SK-N-SH (cell line): ENCODE data around the gene SDR9C7. TPM values are rescaled to one million over a fixed set of nuclear protein-coding genes. Genes with fewer than 3 reads are reported as not detected.

Experiments used
- CTCF ChIA-PET: fragments of 300-600, 350-600 bp; formaldehyde crosslinking; extraction: SDS; loops from one replicate; lab custom pipeline; 2021; lab: Yijun Ruan, JAX
- POLR2A ChIA-PET: fragments of 350-600 bp; sonication (Branson Sonifier 250); formaldehyde crosslinking; extraction: SDS; loops from one replicate; lab custom pipeline; 2020; ENCODE audit warnings: antibody characterized with exemption, inconsistent platforms; lab: Yijun Ruan, JAX
- DNase-seq: peaks from one replicate; pipeline ENCODE4 v3.0.0; 2012
- H2AFZ ChIP-seq: fragments of 200-600 bp; sonication (generic); 2 replicates; pipeline ENCODE4 v1.8.1; 2016; ENCODE audit warnings: antibody characterized with exemption, mild to moderate bottlenecking, low read depth
- H3F3A ChIP-seq: fragments of 200-600 bp; sonication (generic); replicated peaks from 2 replicates; pipeline ENCODE3; 2016; ENCODE audit warnings: antibody characterized with exemption, mild to moderate bottlenecking; ENCODE audit not compliant: insufficient read depth
- H3K27ac ChIP-seq, 2 experiments: fragments of 200-500 bp in 1 of 2; fragments of 200-600 bp in 1 of 2; sonication (Bioruptor generic) in 1 of 2; sonication (generic), shearing (Covaris generic) in 1 of 2; 2 replicates each; pipeline versions ENCODE4 v1.5.1 to v1.6.1; 2014 to 2016; ENCODE audit warnings: low read depth in 2 of 2, inconsistent platforms in 1 of 2, low read length in 1 of 2, mild to moderate bottlenecking in 1 of 2, mixed read lengths in 1 of 2
- H3K27me3 ChIP-seq: fragments of 200-600 bp; sonication (generic), shearing (Covaris generic); 2 replicates; pipeline ENCODE4 v1.6.1; 2016; ENCODE audit warnings: mixed run types; ENCODE audit not compliant: insufficient read depth
- H3K36me3 ChIP-seq, 2 experiments: fragments of 200-500 bp in 1 of 2; fragments of 200-600 bp in 1 of 2; sonication (Bioruptor generic) in 1 of 2; sonication (generic) in 1 of 2; replicated peaks in 1 of 2; 2 replicates each; pipeline versions ENCODE3 to v1.5.1; 2014 to 2016; ENCODE audit warnings: low read length in 1 of 2, mild to moderate bottlenecking in 1 of 2; ENCODE audit not compliant: insufficient read depth in 2 of 2, control insufficient read depth in 1 of 2
- H3K4me1 ChIP-seq, 2 experiments: fragments of 200-500 bp in 1 of 2; fragments of 200-600 bp in 1 of 2; sonication (Bioruptor generic) in 1 of 2; sonication (generic), shearing (Covaris generic) in 1 of 2; 2 replicates each; pipeline versions ENCODE4 v1.5.1 to v1.6.1; 2014 to 2016; ENCODE audit warnings: low read depth in 1 of 2, low read length in 1 of 2, mixed run types in 1 of 2; ENCODE audit not compliant: insufficient read depth in 2 of 2, control insufficient read depth in 1 of 2
- H3K4me2 ChIP-seq: fragments of 200-600 bp; sonication (generic), shearing (Covaris generic); 2 replicates; pipeline ENCODE4 v1.6.1; 2017; ENCODE audit warnings: mixed run types
- H3K4me3 ChIP-seq, 2 experiments: fragments of 200-500 bp in 1 of 2; fragments of 200-600 bp in 1 of 2; sonication (Bioruptor generic) in 1 of 2; sonication (generic), shearing (Covaris generic) in 1 of 2; 2 replicates each; pipeline versions ENCODE4 v1.5.1 to v1.8.1; 2014 to 2016; ENCODE audit warnings: low read depth in 2 of 2, inconsistent platforms in 1 of 2, low read length in 1 of 2, mild to moderate bottlenecking in 1 of 2, mixed read lengths in 1 of 2, moderate library complexity in 1 of 2
- H3K79me2 ChIP-seq: fragments of 200-600 bp; sonication (generic); 2 replicates; pipeline ENCODE4 v1.8.1; 2017; ENCODE audit warnings: mild to moderate bottlenecking; ENCODE audit not compliant: insufficient read depth
- H3K9ac ChIP-seq: fragments of 200-600 bp; sonication (generic); 2 replicates; pipeline ENCODE4 v1.6.1; 2017; ENCODE audit warnings: mixed run types
- H3K9me2 ChIP-seq: fragments of 200-600 bp; sonication (generic); 2 replicates; pipeline ENCODE4 v1.6.1; 2017; ENCODE audit warnings: mixed run types
- H3K9me3 ChIP-seq: fragments of 200-600 bp; sonication (generic); 2 replicates; pipeline ENCODE4 v1.6.1; 2017; ENCODE audit warnings: mixed run types, mild to moderate bottlenecking, moderate library complexity
- H4K20me1 ChIP-seq: fragments of 200-600 bp; sonication (generic); 2 replicates; pipeline ENCODE4 v1.6.1; 2017; ENCODE audit warnings: mild to moderate bottlenecking, mixed run types; ENCODE audit not compliant: insufficient read depth
- EP300 ChIP-seq, 2 experiments: IDR thresholded peaks; 2 replicates each; pipeline versions ENCODE4 v1.4.0 to v1.6.1; 2012; ENCODE audit warnings: borderline replicate concordance in 1 of 2, low read depth in 1 of 2, low read length in 1 of 2
- EZH2phosphoT487 ChIP-seq: fragments of 200-600 bp; sonication (generic); IDR thresholded peaks from 2 replicates; pipeline ENCODE4 v1.6.1; 2017; ENCODE audit warnings: low read depth, mixed run types, mild to moderate bottlenecking, antibody characterized with exemption, moderate library complexity, borderline replicate concordance
- FOXM1 ChIP-seq: IDR thresholded peaks from 2 replicates; pipeline ENCODE4 v1.4.0; 2012; ENCODE audit warnings: low read depth, mild to moderate bottlenecking
- JUND ChIP-seq: IDR thresholded peaks from 2 replicates; pipeline ENCODE4 v1.4.0; 2012
- MEF2A ChIP-seq: IDR thresholded peaks from 2 replicates; pipeline ENCODE4 v1.4.0; 2012; ENCODE audit warnings: low read depth, borderline replicate concordance
- MXI1 ChIP-seq: IDR thresholded peaks from 2 replicates; pipeline ENCODE4 v1.6.1; 2012; ENCODE audit warnings: mild to moderate bottlenecking, low read depth, low read length, improper control_type of control experiment
- NFIC ChIP-seq: IDR thresholded peaks from 2 replicates; pipeline ENCODE4 v1.4.0; 2012; ENCODE audit warnings: borderline replicate concordance
- POLR2AphosphoS5 ChIP-seq: IDR thresholded peaks from 2 replicates; pipeline ENCODE4 v1.6.1; 2012; ENCODE audit warnings: low read depth, low read length
- RAD21 ChIP-seq: IDR thresholded peaks from 2 replicates; pipeline ENCODE4 v1.6.1; 2012; ENCODE audit warnings: mild to moderate bottlenecking, low read length
- RCOR1 ChIP-seq: fragments of 150-350 bp; IDR thresholded peaks from 2 replicates; pipeline ENCODE4 v1.6.1; 2017; ENCODE audit warnings: antibody characterized with exemption, low read length
- RXRA ChIP-seq: IDR thresholded peaks from 2 replicates; pipeline ENCODE4 v1.4.0; 2012; ENCODE audit warnings: low read depth, mild to moderate bottlenecking, borderline replicate concordance
- SIN3A ChIP-seq: IDR thresholded peaks from 2 replicates; pipeline ENCODE4 v1.6.1; 2012; ENCODE audit warnings: low read depth, mild to moderate bottlenecking, low read length, moderate library complexity, borderline replicate concordance
- SMC3 ChIP-seq: IDR thresholded peaks from 2 replicates; pipeline ENCODE4 v1.6.1; 2012; ENCODE audit warnings: low read depth, low read length, improper control_type of control experiment
- TEAD4 ChIP-seq: IDR thresholded peaks from 2 replicates; pipeline ENCODE4 v1.4.0; 2012; ENCODE audit warnings: mild to moderate bottlenecking, borderline replicate concordance; ENCODE audit not compliant: insufficient read depth
- USF2 ChIP-seq: fragments of 150-350 bp; IDR thresholded peaks from 2 replicates; pipeline ENCODE4 v1.6.1; 2017; ENCODE audit warnings: antibody characterized with exemption, low read length, low read depth, borderline replicate concordance
- ZBTB33 ChIP-seq: IDR thresholded peaks from 2 replicates; pipeline ENCODE4 v1.4.0; 2012; ENCODE audit warnings: low read depth, borderline replicate concordance
- WGBS: methylation state at CpG from one replicate; pipeline ENCODE4 v1.1.6; 2017; ENCODE audit warnings: low lambda C conversion rate; 5-methylcytosine and 5-hydroxymethylcytosine counted together
- polyA plus RNA-seq, 3 experiments: library from polyadenylated mRNA; depleted of rRNA; stranded (reverse); fragments of >200 nt; gene quantifications; 2 replicates each; pipeline ENCODE4 v1.2.3, GENCODE V29; 2012
- TF ChIP-seq, protein P1 (sequence below): IDR thresholded peaks from 2 replicates; pipeline ENCODE4 v1.4.0; 2012; ENCODE audit warnings: low read depth
- TF ChIP-seq, protein P2 (sequence below): fragments of 200-600 bp; sonication (generic); IDR thresholded peaks from 2 replicates; pipeline ENCODE4 v1.6.1; 2017; ENCODE audit warnings: antibody characterized with exemption, mild to moderate bottlenecking, moderate library complexity
- TF ChIP-seq, protein P3 (sequence below): fragments of 150-350 bp; IDR thresholded peaks from 2 replicates; pipeline ENCODE4 v1.6.1; 2016; ENCODE audit warnings: mild to moderate bottlenecking, low read depth, low read length
- TF ChIP-seq, protein P4 (sequence below): IDR thresholded peaks from 2 replicates; pipeline ENCODE4 v1.4.0; 2012; ENCODE audit warnings: low read depth, borderline replicate concordance

SDR9C7 gene
- polyA plus RNA-seq, 1 of the 3 experiments (the other 2 are of a cell fraction): not detected

- H3K9me3 ChIP-seq: no peaks in the 10 kb centered on the region
- H3K4me3 ChIP-seq: no peak overlapping the region
- H3F3A ChIP-seq: no peaks in the 10 kb centered on the region
- 42% methylated on average over 3 of the region's 3 CpGs for WGBS
- no peaks in the 10 kb centered on the region for H3K4me1 ChIP-seq
- no peak overlapping the region for H3K27ac ChIP-seq
- no peaks in the 10 kb centered on the region; the same call in 1 of the 2 replicates for H3K27me3 ChIP-seq
- POLR2A ChIA-PET: no interaction called here
- TF ChIP-seq, protein P1, sequence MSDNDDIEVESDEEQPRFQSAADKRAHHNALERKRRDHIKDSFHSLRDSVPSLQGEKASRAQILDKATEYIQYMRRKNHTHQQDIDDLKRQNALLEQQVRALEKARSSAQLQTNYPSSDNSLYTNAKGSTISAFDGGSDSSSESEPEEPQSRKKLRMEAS: no peak
- TF ChIP-seq RCOR1: no peak
- no peak for TF ChIP-seq SIN3A
- no peak for TF ChIP-seq RAD21
- TF ChIP-seq, protein P2, sequence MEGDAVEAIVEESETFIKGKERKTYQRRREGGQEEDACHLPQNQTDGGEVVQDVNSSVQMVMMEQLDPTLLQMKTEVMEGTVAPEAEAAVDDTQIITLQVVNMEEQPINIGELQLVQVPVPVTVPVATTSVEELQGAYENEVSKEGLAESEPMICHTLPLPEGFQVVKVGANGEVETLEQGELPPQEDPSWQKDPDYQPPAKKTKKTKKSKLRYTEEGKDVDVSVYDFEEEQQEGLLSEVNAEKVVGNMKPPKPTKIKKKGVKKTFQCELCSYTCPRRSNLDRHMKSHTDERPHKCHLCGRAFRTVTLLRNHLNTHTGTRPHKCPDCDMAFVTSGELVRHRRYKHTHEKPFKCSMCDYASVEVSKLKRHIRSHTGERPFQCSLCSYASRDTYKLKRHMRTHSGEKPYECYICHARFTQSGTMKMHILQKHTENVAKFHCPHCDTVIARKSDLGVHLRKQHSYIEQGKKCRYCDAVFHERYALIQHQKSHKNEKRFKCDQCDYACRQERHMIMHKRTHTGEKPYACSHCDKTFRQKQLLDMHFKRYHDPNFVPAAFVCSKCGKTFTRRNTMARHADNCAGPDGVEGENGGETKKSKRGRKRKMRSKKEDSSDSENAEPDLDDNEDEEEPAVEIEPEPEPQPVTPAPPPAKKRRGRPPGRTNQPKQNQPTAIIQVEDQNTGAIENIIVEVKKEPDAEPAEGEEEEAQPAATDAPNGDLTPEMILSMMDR: no peak
- TF ChIP-seq ZBTB33: no peak
- no peak for TF ChIP-seq USF2
- TF ChIP-seq, protein P3, sequence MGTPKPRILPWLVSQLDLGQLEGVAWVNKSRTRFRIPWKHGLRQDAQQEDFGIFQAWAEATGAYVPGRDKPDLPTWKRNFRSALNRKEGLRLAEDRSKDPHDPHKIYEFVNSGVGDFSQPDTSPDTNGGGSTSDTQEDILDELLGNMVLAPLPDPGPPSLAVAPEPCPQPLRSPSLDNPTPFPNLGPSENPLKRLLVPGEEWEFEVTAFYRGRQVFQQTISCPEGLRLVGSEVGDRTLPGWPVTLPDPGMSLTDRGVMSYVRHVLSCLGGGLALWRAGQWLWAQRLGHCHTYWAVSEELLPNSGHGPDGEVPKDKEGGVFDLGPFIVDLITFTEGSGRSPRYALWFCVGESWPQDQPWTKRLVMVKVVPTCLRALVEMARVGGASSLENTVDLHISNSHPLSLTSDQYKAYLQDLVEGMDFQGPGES: no peak
- TF ChIP-seq SMC3: no peak
- no peak for TF ChIP-seq TEAD4
- TF ChIP-seq, protein P4, sequence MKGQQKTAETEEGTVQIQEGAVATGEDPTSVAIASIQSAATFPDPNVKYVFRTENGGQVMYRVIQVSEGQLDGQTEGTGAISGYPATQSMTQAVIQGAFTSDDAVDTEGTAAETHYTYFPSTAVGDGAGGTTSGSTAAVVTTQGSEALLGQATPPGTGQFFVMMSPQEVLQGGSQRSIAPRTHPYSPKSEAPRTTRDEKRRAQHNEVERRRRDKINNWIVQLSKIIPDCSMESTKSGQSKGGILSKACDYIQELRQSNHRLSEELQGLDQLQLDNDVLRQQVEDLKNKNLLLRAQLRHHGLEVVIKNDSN: no peak
- TF ChIP-seq EP300 (IDR thresholded peaks at IDR 0.05; ENCODE audit: borderline replicate concordance in 1 of 2, low read depth in 1 of 2, low read length in 1 of 2): no peak
- TF ChIP-seq NFIC: no peak
- no peak for TF ChIP-seq POLR2AphosphoS5
- TF ChIP-seq EZH2phosphoT487: no peak
- no peak for TF ChIP-seq JUND
- no peak for TF ChIP-seq FOXM1
- no peak for TF ChIP-seq MXI1
- no peak for TF ChIP-seq MEF2A
- no peak for TF ChIP-seq RXRA
- CTCF ChIA-PET: no interaction called here
- no peaks in the 10 kb centered on the region for H3K36me3 ChIP-seq
- H3K9ac ChIP-seq: no peak overlapping the region
- H3K9me2 ChIP-seq: no peaks in the 10 kb centered on the region
- no peak overlapping the region for H2AFZ ChIP-seq
- no peak overlapping the region for H3K4me2 ChIP-seq
- no peaks in the 10 kb centered on the region for H3K79me2 ChIP-seq
- no peaks in the 10 kb centered on the region for H4K20me1 ChIP-seq
- no peak for DNase-seq
Measured at GRCh38 chr12:56914724-56915123, 19.5 kb downstream of the SDR9C7 start.
